H1 (cell line): ENCODE measurements around the gene LIN28A.

Experiments used
- CHD2 ChIP-seq: IDR thresholded peaks from 2 replicates; pipeline ENCODE4 v1.6.1; 2012; ENCODE audit warnings: low read length, improper control_type of control experiment
- CTCF ChIP-seq, 3 experiments: IDR thresholded peaks; 1 replicate in 2 of 3; 2 replicates in 1 of 3; pipeline versions ENCODE4 v1.5.1 to v1.6.1; 2011; ENCODE audit warnings: low read length in 3 of 3, mild to moderate bottlenecking in 3 of 3, inconsistent platforms in 2 of 3, low read depth in 1 of 3, moderate library complexity in 1 of 3; ENCODE audit not compliant: insufficient read depth in 1 of 3; ENCODE audit errors: control extremely low read depth in 1 of 3
- EZH2 ChIP-seq: fragments of 200-600 bp; sonication (generic); IDR thresholded peaks from 2 replicates; pipeline ENCODE4 v1.7.1; 2012; ENCODE audit warnings: low read depth, mild to moderate bottlenecking, moderate library complexity, low read length, inconsistent platforms; ENCODE audit not compliant: severe bottlenecking
- GABPA ChIP-seq: IDR thresholded peaks from 2 replicates; pipeline ENCODE4 v1.6.1; 2011; ENCODE audit warnings: mild to moderate bottlenecking, low read length, moderate library complexity, borderline replicate concordance; ENCODE audit not compliant: insufficient read depth
- JUND ChIP-seq: IDR thresholded peaks from 2 replicates; pipeline ENCODE4 v1.6.1; 2011; ENCODE audit warnings: mild to moderate bottlenecking, improper control_type of control experiment, low read length
- YY1 ChIP-seq: IDR thresholded peaks from 2 replicates; pipeline ENCODE4 v1.6.1; 2011; ENCODE audit warnings: low read depth, mild to moderate bottlenecking, low read length

GRCh38 chr1:26409191-26409807 lies 1.3 kb upstream of the LIN28A start:
- TF ChIP-seq YY1 (0 out of 2 replicates have a peak, but pooled peaks have one; percentile 14), EZH2 (no peak), CTCF (IDR thresholded peaks at IDR 0.05; ENCODE audit: control extremely low read depth in 1 of 3, insufficient read depth in 1 of 3, low read depth in 1 of 3, low read length in 3 of 3) (no peak), GABPA (no peak), CHD2 (peak; percentile 51), JUND (no peak)
